Effector CD8-positive, alpha-beta T cell (primary cell): ENCODE results near the gene ECPAS.
"Not testable (repeated sequence)": the region's sequence is repeated elsewhere in the genome, so short reads cannot be mapped to it uniquely, and the experiment has no call there.

Source experiments
- DNase-seq: peaks from one replicate; lab custom pipeline; 2025; lab: John Stamatoyannopoulos, UW

The ECPAS gene

GRCh38 chr9:111477677-111478076 is 6.5 kb downstream of the ECPAS start:
- no peak for DNase-seq

GRCh38 chr9:111475195-111475594 is 9.0 kb downstream of the ECPAS start:
- no peak for DNase-seq

- no peak for DNase-seq
Observed at GRCh38 chr9:111474385-111474784, 9.8 kb downstream of the ECPAS start.

- no peak for DNase-seq
Observed at GRCh38 chr9:111467778-111468367, 16.3 kb downstream of the ECPAS start.

GRCh38 chr9:111463048-111463447 is 21.1 kb downstream of the ECPAS start:
- DNase-seq, result no peak

GRCh38 chr9:111458139-111459009 is 25.8 kb downstream of the ECPAS start:
- no peak for DNase-seq

- no peak for DNase-seq
Observed at GRCh38 chr9:111456529-111456928, 27.7 kb downstream of the ECPAS start.

- DNase-seq, result no peak
Observed at GRCh38 chr9:111455638-111456037, 28.5 kb downstream of the ECPAS start.

- DNase-seq, result no peak
Observed at GRCh38 chr9:111454751-111455150, 29.4 kb downstream of the ECPAS start.

GRCh38 chr9:111451570-111451969 is 32.6 kb downstream of the ECPAS start:
- no peak for DNase-seq

GRCh38 chr9:111450124-111450523 is 34.1 kb downstream of the ECPAS start:
- DNase-seq, result no peak

GRCh38 chr9:111449705-111450104 is 34.5 kb downstream of the ECPAS start:
- no peak for DNase-seq

- DNase-seq, result not testable (repeated sequence)
Observed at GRCh38 chr9:111445799-111446198, 38.4 kb downstream of the ECPAS start.

- no peak for DNase-seq
Observed at GRCh38 chr9:111443454-111443853, 40.7 kb downstream of the ECPAS start.

- no peak for DNase-seq
Observed at GRCh38 chr9:111442360-111443027, 41.7 kb downstream of the ECPAS start.

GRCh38 chr9:111440226-111440625 is 44.0 kb downstream of the ECPAS start:
- DNase-seq, result no peak

GRCh38 chr9:111438541-111439235 is 45.5 kb downstream of the ECPAS start:
- no peak for DNase-seq

- no peak for DNase-seq
Observed at GRCh38 chr9:111436571-111436970, 47.6 kb downstream of the ECPAS start.

GRCh38 chr9:111433082-111433481 is 51.1 kb downstream of the ECPAS start:
- DNase-seq, result no peak

- DNase-seq, result no peak
Observed at GRCh38 chr9:111431684-111432083, 52.5 kb downstream of the ECPAS start.

GRCh38 chr9:111429175-111429574 is 55.0 kb downstream of the ECPAS start:
- no peak for DNase-seq

GRCh38 chr9:111427186-111427585 is 57.0 kb downstream of the ECPAS start:
- no peak for DNase-seq
